ENCODE measurements around the gene THAP3. TPM values are rescaled to one million over a fixed set of nuclear protein-coding genes. Genes with fewer than 3 reads are reported as not detected.

Gene THAP3
- total and polyA plus RNA-seq, 2 experiments from 2014 or later = 15.1 to 23.8 TPM

DNA sequence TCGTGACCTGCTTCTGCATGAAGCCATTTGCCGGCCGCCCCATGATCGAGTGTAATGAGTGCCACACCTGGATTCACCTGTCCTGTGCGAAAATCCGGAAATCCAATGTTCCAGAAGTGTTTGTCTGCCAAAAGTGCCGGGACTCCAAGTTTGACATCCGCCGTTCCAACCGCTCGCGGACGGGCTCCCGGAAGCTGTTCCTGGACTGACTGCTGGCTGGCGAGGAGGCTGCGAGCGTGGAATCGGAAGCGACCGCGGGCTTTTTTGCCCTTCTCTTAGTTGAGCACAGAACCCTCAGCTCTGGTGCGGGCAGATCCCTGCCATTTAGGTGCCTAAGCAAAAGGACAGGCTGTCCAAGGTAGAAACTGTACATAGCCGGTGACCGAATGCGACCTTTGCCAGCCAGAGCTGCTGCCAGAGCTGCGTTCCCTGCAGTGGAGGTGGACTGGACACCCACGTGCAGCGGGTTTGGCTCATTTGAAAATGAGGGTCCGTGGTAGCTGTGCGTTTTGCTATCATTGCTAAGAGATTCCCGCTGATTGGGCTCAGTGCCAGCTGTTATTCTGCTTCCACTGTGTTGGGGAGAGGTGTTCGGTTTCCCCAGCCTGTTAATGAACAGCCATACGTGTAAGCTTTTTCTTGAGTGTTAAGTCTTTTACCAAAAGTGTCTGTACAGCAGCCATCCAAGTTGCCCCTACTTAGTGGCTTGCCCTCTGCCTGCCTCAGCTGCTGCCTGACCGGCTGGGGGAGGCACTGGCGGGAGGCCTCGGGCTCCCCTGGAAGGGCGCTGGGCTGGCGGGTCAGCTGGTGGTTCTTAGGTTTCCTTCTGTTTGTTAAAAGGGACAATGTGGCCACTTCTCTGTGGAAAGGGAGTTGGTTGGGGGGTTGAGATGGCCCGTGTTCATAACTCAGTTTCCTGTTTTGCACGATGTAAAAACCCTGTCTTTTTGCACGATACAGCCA is 3.0 kb upstream of the THAP3 start:
- Histone ChIP-seq H3K4me3 (no peak overlapping the region), H3K79me2 (replicated peaks; ENCODE audit: insufficient read depth) (peaks cover 81% of the 10 kb centered on the region), H2AFZ (no peak overlapping the region), H3K36me3 (ENCODE audit: insufficient read depth) (peaks cover 21% of the 10 kb centered on the region), H3K4me2 (no peak overlapping the region), H3F3A (replicated peaks; ENCODE audit: low read depth) (peaks cover 40% of the 10 kb centered on the region), H3K4me1 (ENCODE audit: insufficient read depth) (peaks cover 11% of the 10 kb centered on the region), H3K27me3 (ENCODE audit: insufficient read depth) (no peaks in the 10 kb centered on the region), H3K9me2 (ENCODE audit: insufficient read depth) (no peaks in the 10 kb centered on the region), H3K27ac (ENCODE audit: low read depth) (0 out of 2 replicates have a peak overlapping the region, but pooled peaks have one; percentile 88), H4K20me1 (replicated peaks; ENCODE audit: insufficient read depth) (peaks cover 72% of the 10 kb centered on the region)
- peaks cover 19% of the 10 kb centered on the region for H3K27me3 Mint-ChIP-seq (ENCODE audit: insufficient read depth, low read depth, poor library complexity)
- no peaks in the 10 kb centered on the region for H3K9me3 Mint-ChIP-seq
- H3K36me3 Mint-ChIP-seq (ENCODE audit: low read depth) = peaks cover 67% of the 10 kb centered on the region
- no peak overlapping the region for H3K4me3 Mint-ChIP-seq
- TF ChIP-seq, protein P1, sequence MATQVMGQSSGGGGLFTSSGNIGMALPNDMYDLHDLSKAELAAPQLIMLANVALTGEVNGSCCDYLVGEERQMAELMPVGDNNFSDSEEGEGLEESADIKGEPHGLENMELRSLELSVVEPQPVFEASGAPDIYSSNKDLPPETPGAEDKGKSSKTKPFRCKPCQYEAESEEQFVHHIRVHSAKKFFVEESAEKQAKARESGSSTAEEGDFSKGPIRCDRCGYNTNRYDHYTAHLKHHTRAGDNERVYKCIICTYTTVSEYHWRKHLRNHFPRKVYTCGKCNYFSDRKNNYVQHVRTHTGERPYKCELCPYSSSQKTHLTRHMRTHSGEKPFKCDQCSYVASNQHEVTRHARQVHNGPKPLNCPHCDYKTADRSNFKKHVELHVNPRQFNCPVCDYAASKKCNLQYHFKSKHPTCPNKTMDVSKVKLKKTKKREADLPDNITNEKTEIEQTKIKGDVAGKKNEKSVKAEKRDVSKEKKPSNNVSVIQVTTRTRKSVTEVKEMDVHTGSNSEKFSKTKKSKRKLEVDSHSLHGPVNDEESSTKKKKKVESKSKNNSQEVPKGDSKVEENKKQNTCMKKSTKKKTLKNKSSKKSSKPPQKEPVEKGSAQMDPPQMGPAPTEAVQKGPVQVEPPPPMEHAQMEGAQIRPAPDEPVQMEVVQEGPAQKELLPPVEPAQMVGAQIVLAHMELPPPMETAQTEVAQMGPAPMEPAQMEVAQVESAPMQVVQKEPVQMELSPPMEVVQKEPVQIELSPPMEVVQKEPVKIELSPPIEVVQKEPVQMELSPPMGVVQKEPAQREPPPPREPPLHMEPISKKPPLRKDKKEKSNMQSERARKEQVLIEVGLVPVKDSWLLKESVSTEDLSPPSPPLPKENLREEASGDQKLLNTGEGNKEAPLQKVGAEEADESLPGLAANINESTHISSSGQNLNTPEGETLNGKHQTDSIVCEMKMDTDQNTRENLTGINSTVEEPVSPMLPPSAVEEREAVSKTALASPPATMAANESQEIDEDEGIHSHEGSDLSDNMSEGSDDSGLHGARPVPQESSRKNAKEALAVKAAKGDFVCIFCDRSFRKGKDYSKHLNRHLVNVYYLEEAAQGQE (IDR thresholded peaks at IDR 0.05; ENCODE audit: unreplicated experiment) = no peak
- TF ChIP-seq POLR2AphosphoS5 (IDR thresholded peaks at IDR 0.05; ENCODE audit: low read depth) = no peak
- TF ChIP-seq, protein P2, sequence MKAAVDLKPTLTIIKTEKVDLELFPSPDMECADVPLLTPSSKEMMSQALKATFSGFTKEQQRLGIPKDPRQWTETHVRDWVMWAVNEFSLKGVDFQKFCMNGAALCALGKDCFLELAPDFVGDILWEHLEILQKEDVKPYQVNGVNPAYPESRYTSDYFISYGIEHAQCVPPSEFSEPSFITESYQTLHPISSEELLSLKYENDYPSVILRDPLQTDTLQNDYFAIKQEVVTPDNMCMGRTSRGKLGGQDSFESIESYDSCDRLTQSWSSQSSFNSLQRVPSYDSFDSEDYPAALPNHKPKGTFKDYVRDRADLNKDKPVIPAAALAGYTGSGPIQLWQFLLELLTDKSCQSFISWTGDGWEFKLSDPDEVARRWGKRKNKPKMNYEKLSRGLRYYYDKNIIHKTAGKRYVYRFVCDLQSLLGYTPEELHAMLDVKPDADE (IDR thresholded peaks at IDR 0.05) = no peak
- no peak for TF ChIP-seq JUNB (IDR thresholded peaks at IDR 0.05; ENCODE audit: unreplicated experiment)
- no peak for TF ChIP-seq ZNF331 (CRISPR knock-in tag; IDR thresholded peaks at IDR 0.05; ENCODE audit: low read depth)
- H3K27ac Mint-ChIP-seq = peak overlapping the region; percentile 21; the same call in 1 of the 2 replicates
- no peak for ATAC-seq
- no peak for DNase-seq (ENCODE audit: low spot score)
- peaks cover 21% of the 10 kb centered on the region for H3K4me1 Mint-ChIP-seq

DNA sequence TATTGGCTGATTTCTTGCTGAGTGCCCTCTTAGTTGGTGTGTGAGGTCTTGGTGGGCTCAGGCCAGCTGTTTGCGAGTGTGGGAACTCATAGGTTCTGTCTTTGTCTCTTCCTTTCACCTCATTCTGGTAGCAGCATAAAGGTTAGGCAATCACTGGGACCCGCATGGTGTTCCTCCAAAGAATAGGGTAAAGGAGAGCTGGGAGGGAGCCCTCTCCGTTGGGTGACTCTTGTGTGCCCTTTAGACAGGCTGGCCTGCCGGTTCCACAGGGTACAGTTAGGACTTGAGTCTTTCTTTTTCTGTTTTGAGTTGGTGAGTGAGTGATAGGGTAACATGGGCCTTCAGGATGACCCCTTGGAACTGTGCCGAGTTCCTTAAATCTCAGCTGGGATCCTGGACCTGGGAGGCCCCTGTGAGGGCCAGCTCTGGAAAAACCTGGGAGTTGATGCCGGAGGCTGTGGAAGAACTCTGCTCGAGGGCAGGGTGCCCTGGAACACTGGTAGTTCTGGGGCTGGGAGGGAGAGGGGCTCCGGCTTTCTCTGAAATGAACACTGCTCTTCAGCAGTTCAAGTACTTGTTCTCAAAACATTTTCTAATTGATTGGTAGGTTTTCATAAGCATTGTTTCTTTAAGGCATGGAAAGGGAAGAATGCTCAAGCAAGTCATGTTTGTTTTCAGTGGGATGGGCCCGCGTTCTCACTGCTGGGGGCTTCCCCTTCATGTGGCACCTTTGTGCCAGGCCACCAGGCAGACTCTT is 2.1 kb upstream of the THAP3 start:
- H3K9me2 ChIP-seq (ENCODE audit: insufficient read depth) = no peaks in the 10 kb centered on the region
- DNase-seq (ENCODE audit: low spot score) (no peak), ATAC-seq (no peak)
- H3K27ac ChIP-seq (ENCODE audit: low read depth) = peak overlapping the region; percentile 88; the same call in 1 of the 2 replicates
- H3K4me1 ChIP-seq (ENCODE audit: insufficient read depth) = peaks cover 10% of the 10 kb centered on the region
- no peak overlapping the region for H3K4me3 ChIP-seq
- H3K79me2 ChIP-seq (replicated peaks; ENCODE audit: insufficient read depth) = peaks cover 80% of the 10 kb centered on the region
- H3K27me3 Mint-ChIP-seq (ENCODE audit: insufficient read depth, low read depth, poor library complexity) = peaks cover 17% of the 10 kb centered on the region
- no peaks in the 10 kb centered on the region for H3K27me3 ChIP-seq (ENCODE audit: insufficient read depth)
- H2AFZ ChIP-seq = no peak overlapping the region
- H3K36me3 Mint-ChIP-seq (ENCODE audit: low read depth) = peaks cover 58% of the 10 kb centered on the region
- peaks cover 63% of the 10 kb centered on the region for H4K20me1 ChIP-seq (replicated peaks; ENCODE audit: insufficient read depth)
- H3K4me3 Mint-ChIP-seq = no peak overlapping the region
- no peaks in the 10 kb centered on the region for H3K9me3 Mint-ChIP-seq
- peak overlapping the region; percentile 21; the same call in 1 of the 2 replicates for H3K27ac Mint-ChIP-seq
- no peak overlapping the region for H3K4me2 ChIP-seq
- H3F3A ChIP-seq (replicated peaks; ENCODE audit: low read depth) = peaks cover 36% of the 10 kb centered on the region
- H3K4me1 Mint-ChIP-seq = peaks cover 20% of the 10 kb centered on the region
- peaks cover 21% of the 10 kb centered on the region for H3K36me3 ChIP-seq (ENCODE audit: insufficient read depth)
- no peak for TF ChIP-seq CREB1 (CRISPR knock-in tag; IDR thresholded peaks at IDR 0.05; ENCODE audit: low read depth)
- TF ChIP-seq, protein P1 (IDR thresholded peaks at IDR 0.05; ENCODE audit: unreplicated experiment) = no peak

All from GM23338 (cell line).